GM19043 (cell line): ENCODE measurements around the gene CHRND.

Experiments
- ATAC-seq: cut with Tn5 transposase; IDR thresholded peaks from one replicate; pipeline ENCODE4 v1.9.1; 2021; ENCODE audit warnings: low read depth; ENCODE audit not compliant: unreplicated experiment

The CHRND gene

GRCh38 chr2:232525791-232526371 lies at the start of gene CHRND:
TSS of gene CHRND (plus strand) at chr2:232526160. CDS start at chr2:232526216, 56 bp downstream.
- ATAC-seq, result no peak

- ATAC-seq, result no peak
These were observed 49.2 kb upstream of the CHRND start for GRCh38 chr2:232476791-232477190.

GRCh38 chr2:232477751-232478510 lies 48.0 kb upstream of the CHRND start:
- ATAC-seq, result no peak

GRCh38 chr2:232478571-232479340 lies 47.2 kb upstream of the CHRND start:
- ATAC-seq, result no peak

- ATAC-seq, result no peak
These were observed 46.4 kb upstream of the CHRND start for GRCh38 chr2:232479341-232480200.

GRCh38 chr2:232480201-232481190 lies 45.5 kb upstream of the CHRND start:
- ATAC-seq, result no peak

- ATAC-seq, result no peak
These were observed 44.4 kb upstream of the CHRND start for GRCh38 chr2:232481322-232482140.

GRCh38 chr2:232482301-232483238 lies 43.4 kb upstream of the CHRND start:
- ATAC-seq, result no peak

GRCh38 chr2:232483311-232483922 lies 42.5 kb upstream of the CHRND start:
- no peak for ATAC-seq

GRCh38 chr2:232483923-232484627 lies 41.9 kb upstream of the CHRND start:
- ATAC-seq, result no peak

- ATAC-seq, result no peak
These were observed 41.2 kb upstream of the CHRND start for GRCh38 chr2:232484628-232485347.

- no peak for ATAC-seq
These were observed 40.6 kb upstream of the CHRND start for GRCh38 chr2:232485348-232485756.

- ATAC-seq, result no peak
These were observed 40.0 kb upstream of the CHRND start for GRCh38 chr2:232485757-232486557.

- ATAC-seq, result no peak
These were observed 39.2 kb upstream of the CHRND start for GRCh38 chr2:232486558-232487384.
